Glutamatergic neuron (in vitro differentiated cells): Measurements from ENCODE around the gene DCP2. TPM values are rescaled to one million over a fixed set of nuclear protein-coding genes. Genes with fewer than 3 reads are reported as not detected.

Source experiments
- DNase-seq: peaks from one replicate; pipeline ENCODE4 v3.0.0; 2022
- H3K27ac Mint-ChIP-seq: one replicate; pipeline ENCODE4 v1.8.0; 2020; ENCODE audit warnings: mild to moderate bottlenecking, mixed read lengths, inconsistent platforms; ENCODE audit not compliant: unreplicated experiment
- H3K27me3 Mint-ChIP-seq: one replicate; pipeline ENCODE4 v1.8.0; 2020; ENCODE audit warnings: mild to moderate bottlenecking, moderate library complexity, mixed read lengths, inconsistent platforms; ENCODE audit not compliant: unreplicated experiment
- H3K36me3 Mint-ChIP-seq: one replicate; pipeline ENCODE4 v1.8.0; 2020; ENCODE audit warnings: mild to moderate bottlenecking, mixed read lengths, inconsistent platforms; ENCODE audit not compliant: unreplicated experiment
- H3K4me1 Mint-ChIP-seq: one replicate; pipeline ENCODE4 v1.8.0; 2020; ENCODE audit warnings: mild to moderate bottlenecking, low read depth, mixed read lengths, inconsistent platforms; ENCODE audit not compliant: unreplicated experiment
- H3K4me3 Mint-ChIP-seq: one replicate; pipeline ENCODE4 v1.8.0; 2020; ENCODE audit warnings: mild to moderate bottlenecking, mixed read lengths, inconsistent platforms; ENCODE audit not compliant: unreplicated experiment
- H3K9me3 Mint-ChIP-seq: one replicate; pipeline ENCODE4 v1.8.0; 2020; ENCODE audit warnings: mild to moderate bottlenecking, moderate library complexity, mixed read lengths, inconsistent platforms; ENCODE audit not compliant: unreplicated experiment
- total RNA-seq: library from RNA; stranded (reverse); fragmentation: NEBNext Ultra II Directional; extraction: Animal tissue kit (Norgen Biotek cat#: 25700); gene quantifications from one replicate; pipeline ENCODE4 v1.2.1, GENCODE V29; 2021; ENCODE audit not compliant: unreplicated experiment
- TF ChIP-seq, protein P1 (sequence below): fragments of 200-600 bp; sonication (generic); IDR thresholded peaks from one replicate; pipeline ENCODE4 v1.5.0; 2021; ENCODE audit not compliant: partially characterized antibody, unreplicated experiment

Gene DCP2
- total RNA-seq, 1 donor from 2014 or later: 117 TPM

GRCh38 chr5:113040672-113041260 lies 64.2 kb downstream of the DCP2 start:
- peaks cover 7% of the 10 kb centered on the region for H3K27me3 Mint-ChIP-seq
- no peak overlapping the region for H3K4me3 Mint-ChIP-seq
- H3K9me3 Mint-ChIP-seq: peaks cover 13% of the 10 kb centered on the region
- no peak overlapping the region for H3K27ac Mint-ChIP-seq
- TF ChIP-seq, protein P1, sequence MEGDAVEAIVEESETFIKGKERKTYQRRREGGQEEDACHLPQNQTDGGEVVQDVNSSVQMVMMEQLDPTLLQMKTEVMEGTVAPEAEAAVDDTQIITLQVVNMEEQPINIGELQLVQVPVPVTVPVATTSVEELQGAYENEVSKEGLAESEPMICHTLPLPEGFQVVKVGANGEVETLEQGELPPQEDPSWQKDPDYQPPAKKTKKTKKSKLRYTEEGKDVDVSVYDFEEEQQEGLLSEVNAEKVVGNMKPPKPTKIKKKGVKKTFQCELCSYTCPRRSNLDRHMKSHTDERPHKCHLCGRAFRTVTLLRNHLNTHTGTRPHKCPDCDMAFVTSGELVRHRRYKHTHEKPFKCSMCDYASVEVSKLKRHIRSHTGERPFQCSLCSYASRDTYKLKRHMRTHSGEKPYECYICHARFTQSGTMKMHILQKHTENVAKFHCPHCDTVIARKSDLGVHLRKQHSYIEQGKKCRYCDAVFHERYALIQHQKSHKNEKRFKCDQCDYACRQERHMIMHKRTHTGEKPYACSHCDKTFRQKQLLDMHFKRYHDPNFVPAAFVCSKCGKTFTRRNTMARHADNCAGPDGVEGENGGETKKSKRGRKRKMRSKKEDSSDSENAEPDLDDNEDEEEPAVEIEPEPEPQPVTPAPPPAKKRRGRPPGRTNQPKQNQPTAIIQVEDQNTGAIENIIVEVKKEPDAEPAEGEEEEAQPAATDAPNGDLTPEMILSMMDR: no peak
- no peak for DNase-seq
- H3K4me1 Mint-ChIP-seq: peaks cover 35% of the 10 kb centered on the region
- H3K36me3 Mint-ChIP-seq: peaks cover 16% of the 10 kb centered on the region

GRCh38 chr5:113042491-113043243 lies 66.1 kb downstream of the DCP2 start:
- TF ChIP-seq, protein P1: no peak
- no peak for DNase-seq
- H3K27ac Mint-ChIP-seq: no peak overlapping the region
- peaks cover 7% of the 10 kb centered on the region for H3K27me3 Mint-ChIP-seq
- H3K4me1 Mint-ChIP-seq: peaks cover 33% of the 10 kb centered on the region
- H3K4me3 Mint-ChIP-seq: no peak overlapping the region
- H3K36me3 Mint-ChIP-seq: peaks cover 13% of the 10 kb centered on the region
- peaks cover 8% of the 10 kb centered on the region for H3K9me3 Mint-ChIP-seq

DNA sequence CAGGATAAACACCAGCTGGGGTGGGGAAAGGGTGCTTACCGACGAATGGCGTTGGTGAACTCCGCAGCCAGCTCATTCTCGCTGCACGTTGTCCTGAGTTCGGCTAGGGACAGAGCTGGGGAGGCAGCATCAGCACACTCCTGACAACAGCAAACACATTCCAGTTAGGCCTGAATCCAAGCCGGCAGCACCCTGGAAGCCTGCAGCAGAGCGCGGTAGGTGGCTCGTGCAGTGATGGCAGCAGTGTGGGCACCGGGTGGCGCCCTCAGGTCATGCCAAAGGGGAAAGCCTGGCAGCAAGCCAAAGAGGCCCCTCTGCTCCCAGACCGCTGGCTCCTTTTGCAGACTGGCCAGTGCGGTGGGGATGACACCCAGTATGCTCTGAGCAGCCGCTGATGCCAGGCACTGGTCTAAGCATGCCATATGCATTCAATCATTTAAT lies 66.9 kb downstream of the DCP2 start:
- Mint-ChIP-seq H3K27ac (no peak overlapping the region), H3K4me3 (no peak overlapping the region), H3K36me3 (peaks cover 4% of the 10 kb centered on the region)

GRCh38 chr5:113044776-113045465 lies 68.3 kb downstream of the DCP2 start:
- H3K4me3 Mint-ChIP-seq: no peak overlapping the region
- H3K9me3 Mint-ChIP-seq: peaks cover 5% of the 10 kb centered on the region
- H3K27me3 Mint-ChIP-seq: peaks cover 4% of the 10 kb centered on the region
- H3K36me3 Mint-ChIP-seq: peaks cover 4% of the 10 kb centered on the region
- DNase-seq: no peak
- H3K4me1 Mint-ChIP-seq: peaks cover 21% of the 10 kb centered on the region
- TF ChIP-seq, protein P1: no peak
- H3K27ac Mint-ChIP-seq: peak overlapping the region; percentile 33

More for the DNA sequence above, 66.9 kb downstream of the DCP2 start:
- Mint-ChIP-seq H3K9me3 (peaks cover 5% of the 10 kb centered on the region), H3K4me1 (peaks cover 25% of the 10 kb centered on the region), H3K27me3 (peaks cover 4% of the 10 kb centered on the region)
- peak; percentile 61 for DNase-seq
- TF ChIP-seq, protein P1: no peak
